HG02981 (cell line): Measurements from ENCODE around the gene HMOX1.
"Not testable (repeated sequence)": the region's sequence is repeated elsewhere in the genome, so short reads cannot be mapped to it uniquely, and the experiment has no call there.

ENCODE experiments used
- ATAC-seq: cut with Tn5 transposase; IDR thresholded peaks from one replicate; pipeline ENCODE4 v1.9.1; 2021; ENCODE audit warnings: mild to moderate bottlenecking, moderate library complexity; ENCODE audit not compliant: unreplicated experiment

HMOX1 gene

GRCh38 chr22:35378621-35379020, 2.3 kb upstream of the HMOX1 start:
- ATAC-seq = no peak

DNA sequence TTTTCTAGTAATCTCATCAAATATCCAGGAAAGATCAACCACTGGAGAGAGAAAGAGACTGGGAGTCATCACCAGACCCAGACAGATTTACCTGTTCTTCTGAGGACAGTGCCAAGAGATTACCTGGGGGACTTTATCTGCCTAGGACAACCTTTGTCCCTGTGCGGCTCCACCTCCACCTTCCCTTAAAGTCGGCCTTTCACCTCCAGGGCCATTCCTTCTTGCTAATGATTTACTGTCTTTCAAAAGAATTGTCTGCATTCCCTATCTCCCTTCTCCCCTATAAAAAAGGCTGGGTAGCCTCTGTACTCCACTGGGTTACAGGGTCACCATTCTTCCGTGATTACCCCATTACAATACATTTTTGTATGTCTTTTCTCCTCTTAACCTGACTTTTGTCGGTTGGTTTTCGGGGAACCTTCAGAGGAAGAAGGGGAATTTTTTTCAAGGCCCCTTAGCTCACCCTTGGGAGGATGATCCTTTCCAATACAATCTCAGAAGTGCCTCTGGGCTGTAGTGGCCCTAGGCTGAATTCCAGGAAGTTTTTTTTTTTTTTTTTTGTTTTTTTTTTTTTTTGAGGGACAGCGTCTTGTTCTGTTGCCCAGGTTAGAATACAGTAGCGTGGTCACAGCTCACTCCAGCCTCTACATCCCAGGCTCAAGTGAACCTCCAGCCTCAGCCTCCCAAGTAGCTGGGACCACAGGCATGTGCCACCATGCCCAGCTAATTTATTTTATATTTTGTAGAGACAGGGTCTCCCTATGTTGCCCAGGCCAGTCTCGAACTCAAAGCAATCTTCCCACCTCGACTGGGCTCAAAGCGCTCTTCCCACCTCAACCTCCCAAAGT, 1.5 kb upstream of the HMOX1 start:
- no peak for ATAC-seq

- ATAC-seq = no peak
These were observed 883 bp upstream of the HMOX1 start for GRCh38 chr22:35380013-35380412.

DNA sequence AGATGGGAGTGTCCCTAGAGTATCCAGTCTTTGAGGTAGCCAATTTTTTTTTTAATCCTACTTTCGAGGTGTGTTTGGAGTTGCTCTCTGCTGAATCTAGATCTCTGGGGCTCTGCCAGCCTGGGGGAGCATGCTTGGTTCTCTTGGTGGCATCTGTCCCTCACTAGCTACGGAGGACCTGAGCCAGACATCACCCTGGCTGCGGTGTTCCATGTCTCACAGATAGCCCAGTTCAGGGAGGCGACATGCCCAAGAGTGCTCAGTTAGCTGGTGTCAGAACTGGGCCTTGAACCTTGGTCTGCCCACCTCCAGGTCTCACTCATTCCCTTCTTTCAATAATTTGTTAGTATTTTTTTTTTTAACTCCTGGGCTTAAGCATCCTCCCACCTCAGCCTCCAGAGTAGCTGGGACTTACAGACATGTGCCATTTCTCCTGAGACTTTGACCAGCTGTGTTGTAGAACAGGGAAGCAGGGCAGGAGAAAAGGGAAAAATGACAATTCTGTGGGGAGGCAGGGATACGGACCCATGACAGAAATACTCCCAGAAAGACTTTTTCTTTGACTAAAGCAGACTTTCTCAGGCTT, 621 bp downstream of the HMOX1 start:
- ATAC-seq = no peak

GRCh38 chr22:35383679-35384071, 2.8 kb downstream of the HMOX1 start:
- ATAC-seq = no peak

DNA sequence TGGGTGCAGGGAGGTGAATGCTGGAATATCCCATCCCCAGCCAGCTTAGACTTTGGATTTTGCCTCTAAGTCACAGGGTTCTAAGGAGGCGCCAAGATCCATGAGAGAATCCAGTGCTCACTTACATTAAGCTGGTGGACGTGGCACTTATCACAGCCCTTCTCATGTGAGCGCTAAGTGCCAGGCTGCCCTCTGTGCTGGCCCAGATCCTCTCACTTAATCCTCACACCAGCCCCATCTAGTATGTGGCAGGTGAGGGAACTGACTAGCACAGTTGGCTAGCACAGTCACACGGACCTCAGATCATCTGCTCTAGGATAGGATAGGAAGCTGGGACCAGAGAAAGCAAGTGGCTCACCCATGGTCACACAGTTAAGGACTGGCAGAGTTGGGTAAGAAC, 3.6 kb downstream of the HMOX1 start:
- no peak for ATAC-seq

DNA sequence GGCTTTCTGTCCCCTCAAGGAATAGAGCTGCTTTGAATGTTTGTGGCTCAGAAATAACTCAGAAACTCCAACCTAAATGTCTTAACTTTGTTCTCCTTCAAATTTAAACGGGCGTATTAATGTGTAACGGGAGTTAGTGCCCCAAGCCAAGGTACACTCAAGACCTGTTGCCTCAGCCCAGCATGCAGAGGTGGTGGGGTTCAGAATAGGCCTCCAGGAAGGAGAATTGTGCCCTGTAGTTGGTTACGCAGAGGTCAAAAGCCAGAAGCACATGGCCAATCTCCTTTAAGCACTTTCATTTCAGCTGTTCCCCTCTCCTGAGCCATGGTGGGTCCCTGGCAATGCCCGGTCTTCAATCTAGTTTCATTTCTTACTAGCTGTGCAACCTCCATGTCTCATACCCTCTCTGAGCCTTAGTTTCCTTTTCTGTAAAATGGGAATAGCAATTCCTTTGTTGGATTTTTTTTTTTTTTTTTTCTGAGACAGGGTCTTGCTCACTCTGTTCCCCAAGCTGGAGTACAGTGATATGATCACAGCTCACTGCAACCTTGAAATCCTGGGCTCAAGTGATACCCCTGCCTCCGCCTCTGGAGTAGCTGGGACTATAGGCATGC, 4.2 kb downstream of the HMOX1 start:
- no peak for ATAC-seq

GRCh38 chr22:35386670-35387288, 5.9 kb downstream of the HMOX1 start:
- ATAC-seq = no peak

DNA sequence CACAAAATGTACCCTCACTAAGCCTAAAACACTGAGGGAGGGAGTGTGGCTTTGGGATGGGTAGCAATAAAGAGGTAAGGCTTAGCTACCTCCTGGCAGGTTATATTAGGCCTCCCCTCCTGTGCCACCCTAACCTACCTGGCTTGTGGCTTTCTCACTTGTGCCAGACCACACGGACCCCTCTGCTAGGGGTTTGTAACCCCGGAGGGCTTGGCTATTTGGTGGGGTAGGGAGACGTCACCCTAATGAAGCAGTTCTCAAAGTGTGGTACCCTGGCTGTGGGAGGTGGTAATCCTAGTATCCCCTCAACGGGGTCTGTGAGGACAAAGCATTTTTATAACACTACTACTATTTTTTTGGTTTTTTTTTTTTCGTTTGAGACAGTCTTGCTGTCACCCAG, 10.0 kb downstream of the HMOX1 start:
- ATAC-seq = no peak

GRCh38 chr22:35392357-35392756, 11.5 kb downstream of the HMOX1 start:
- ATAC-seq = no peak

DNA sequence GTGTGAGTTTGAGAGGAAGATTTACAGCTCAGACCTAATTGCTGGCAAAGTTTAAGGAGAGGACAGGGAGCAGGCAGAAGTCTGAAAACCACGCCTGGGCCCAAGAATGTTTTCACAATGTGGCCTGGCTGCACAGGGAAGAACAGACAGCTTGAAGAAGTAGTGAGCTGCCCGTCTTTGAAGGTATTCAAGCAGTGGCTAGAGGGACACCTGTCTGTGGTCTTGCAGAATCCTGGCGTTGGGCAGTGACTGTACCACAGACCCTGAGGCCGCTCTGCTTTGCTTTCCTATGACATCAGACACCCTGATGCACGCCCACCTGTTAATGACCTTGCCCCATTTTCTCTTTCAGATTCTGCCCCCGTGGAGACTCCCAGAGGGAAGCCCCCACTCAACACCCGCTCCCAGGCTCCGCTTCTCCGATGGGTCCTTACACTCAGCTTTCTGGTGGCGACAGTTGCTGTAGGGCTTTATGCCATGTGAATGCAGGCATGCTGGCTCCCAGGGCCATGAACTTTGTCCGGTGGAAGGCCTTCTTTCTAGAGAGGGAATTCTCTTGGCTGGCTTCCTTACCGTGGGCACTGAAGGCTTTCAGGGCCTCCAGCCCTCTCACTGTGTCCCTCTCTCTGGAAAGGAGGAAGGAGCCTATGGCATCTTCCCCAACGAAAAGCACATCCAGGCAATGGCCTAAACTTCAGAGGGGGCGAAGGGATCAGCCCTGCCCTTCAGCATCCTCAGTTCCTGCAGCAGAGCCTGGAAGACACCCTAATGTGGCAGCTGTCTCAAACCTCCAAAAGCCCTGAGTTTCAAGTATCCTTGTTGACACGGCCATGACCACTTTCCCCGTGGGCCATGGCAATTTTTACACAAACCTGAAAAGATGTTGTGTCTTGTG, 12.5 kb downstream of the HMOX1 start:
- ATAC-seq = no peak

DNA sequence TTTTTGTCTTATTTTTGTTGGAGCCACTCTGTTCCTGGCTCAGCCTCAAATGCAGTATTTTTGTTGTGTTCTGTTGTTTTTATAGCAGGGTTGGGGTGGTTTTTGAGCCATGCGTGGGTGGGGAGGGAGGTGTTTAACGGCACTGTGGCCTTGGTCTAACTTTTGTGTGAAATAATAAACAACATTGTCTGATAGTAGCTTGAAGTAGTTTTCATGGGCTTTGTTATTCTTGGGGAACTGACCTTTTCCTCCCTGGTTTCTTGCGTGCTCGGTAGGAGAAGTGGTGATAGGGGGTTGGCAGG, 13.1 kb downstream of the HMOX1 start:
- no peak for ATAC-seq

DNA sequence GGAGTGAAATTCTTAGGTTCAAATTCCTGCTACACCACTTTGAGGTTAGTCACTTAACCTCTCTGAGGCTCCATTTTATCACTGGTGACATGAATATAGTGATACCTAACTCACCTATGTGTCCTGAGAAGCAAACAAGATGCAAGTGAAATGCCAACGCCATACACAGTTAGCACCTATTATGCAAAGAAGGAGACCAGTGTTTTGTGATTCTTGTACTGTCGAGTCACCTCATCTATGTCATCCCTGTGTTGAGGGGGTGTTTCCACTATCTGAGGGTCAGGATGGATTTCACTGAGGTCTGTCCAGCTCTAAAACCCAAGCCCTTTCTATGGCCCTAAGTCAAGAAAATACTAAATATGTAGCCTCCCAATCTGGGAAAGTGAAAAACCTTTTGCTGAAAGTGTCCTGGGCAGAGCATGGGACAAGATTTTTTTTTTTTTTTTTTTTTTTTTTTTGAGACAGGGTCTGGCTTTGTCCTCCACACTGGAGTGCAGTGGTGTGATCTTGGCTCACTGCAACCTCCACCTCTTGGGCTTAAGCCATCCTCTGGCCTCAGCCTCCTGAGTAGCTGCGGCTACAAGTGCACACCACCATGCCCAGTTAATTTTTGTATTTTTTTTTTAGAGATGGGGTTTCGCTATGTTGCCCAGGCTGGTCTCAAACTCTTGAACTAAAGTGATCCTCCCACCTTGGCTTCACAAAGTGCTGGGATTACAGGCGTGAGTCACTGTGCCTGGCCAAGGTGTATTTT, 14.1 kb downstream of the HMOX1 start:
- ATAC-seq = no peak

- not testable (repeated sequence) for ATAC-seq
These were observed 15.7 kb downstream of the HMOX1 start for GRCh38 chr22:35396622-35397021.

DNA sequence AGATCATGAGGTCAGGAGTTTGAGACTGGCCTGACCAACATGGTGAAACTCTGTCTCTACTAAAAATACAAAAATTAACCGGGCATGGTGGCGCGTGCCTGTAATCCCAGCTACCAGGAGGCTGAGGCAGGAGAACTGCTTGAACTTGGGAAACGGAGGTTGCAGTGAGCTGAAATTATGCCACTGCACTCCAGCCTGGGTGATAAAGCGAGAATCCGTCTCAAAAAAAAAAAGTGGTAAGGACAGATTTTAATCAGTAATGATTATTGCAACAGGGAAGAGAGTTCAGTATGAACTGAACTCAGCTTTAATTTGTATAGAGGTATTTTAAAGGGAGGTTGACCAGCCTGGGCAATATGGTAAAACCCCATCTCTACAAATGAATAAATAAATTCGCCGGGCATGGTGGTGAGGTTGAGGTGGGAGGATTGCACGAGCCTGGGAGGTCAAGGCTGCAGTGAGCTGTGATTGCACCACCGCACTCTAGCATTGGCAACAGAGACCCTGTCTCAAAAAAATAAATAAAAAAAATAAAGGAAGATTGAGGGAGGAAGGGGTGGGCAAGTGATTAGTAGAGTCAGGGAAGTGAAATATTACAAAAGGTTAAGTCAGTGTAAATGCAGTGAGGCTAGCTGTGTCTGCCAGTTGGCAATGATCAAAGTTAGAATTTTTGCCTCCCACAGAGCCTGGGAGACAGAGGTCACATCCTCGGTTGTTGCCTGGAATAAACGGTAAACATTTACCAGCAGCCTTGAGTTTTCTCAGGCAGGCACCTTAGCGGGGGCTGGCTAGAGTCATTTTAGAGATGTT, 16.4 kb downstream of the HMOX1 start:
- no peak for ATAC-seq

DNA sequence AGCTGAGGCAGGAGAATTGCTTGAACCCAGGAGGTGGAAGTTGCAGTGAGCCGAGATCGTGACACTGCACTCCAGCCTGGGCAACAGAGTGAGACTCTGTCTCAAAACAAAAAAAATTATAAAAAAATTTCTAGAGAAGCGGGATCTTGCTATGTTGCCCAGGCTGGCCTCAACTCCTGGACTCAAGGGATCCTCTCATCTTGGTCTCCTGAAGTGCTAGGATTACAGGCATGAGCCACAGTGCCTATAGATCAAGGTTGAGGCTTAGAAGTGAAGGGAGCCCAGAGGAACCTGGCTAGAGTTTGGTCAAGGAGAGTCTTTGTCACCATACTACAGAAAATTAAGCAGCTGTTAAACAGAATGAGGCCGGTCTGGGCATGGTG, 17.7 kb downstream of the HMOX1 start:
- no peak for ATAC-seq

- ATAC-seq = no peak
These were observed 18.3 kb downstream of the HMOX1 start for GRCh38 chr22:35399114-35399677.

GRCh38 chr22:35399678-35400500, 19.0 kb downstream of the HMOX1 start, which contains the start of gene MCM5:
Gene MCM5, plus strand, starts transcription at chr22:35400140. Its CDS starts 299 bp downstream, at chr22:35400439.
- ATAC-seq = peak; percentile 97
